OCI-LY3 (cell line): ENCODE measurements around the gene HOXB9.

Source experiments
- CTCF ChIP-seq: fragments of 200-600, 300-600 bp; sonication (generic); IDR thresholded peaks from 2 replicates; pipeline ENCODE4 v1.5.1; 2014; ENCODE audit warnings: antibody characterized with exemption, low read length, low read depth
- EZH2phosphoT487 ChIP-seq: fragments of 200-600 bp; shearing (Covaris generic); IDR thresholded peaks from 2 replicates; pipeline ENCODE4 v1.6.1; 2018; ENCODE audit warnings: antibody characterized with exemption, mixed run types, low read depth

- TF ChIP-seq CTCF, result no peak
- TF ChIP-seq EZH2phosphoT487, result no peak
Measured at GRCh38 chr17:48639982-48640857, 14.1 kb upstream of the HOXB9 start.
